ENCODE measurements around the gene KCNH1. TPM values are rescaled to one million over a fixed set of nuclear protein-coding genes. Genes with fewer than 3 reads are reported as not detected.

The KCNH1 gene
- total and polyA plus RNA-seq, 9 of the 15 experiments (the other 6 are each of a cell fraction or from before 2014, with no cell fraction given), result not detected

- in situ Hi-C loops (cut with MboI), result no loop called here
- FAIRE-seq (no peak), DNase-seq (ENCODE audit: extremely low read depth in 1 of 4, low spot score in 3 of 4) (no peak), ATAC-seq (no peak)
- no peak for TF ChIP-seq SMARCB1 (IDR thresholded peaks at IDR 0.05; ENCODE audit: insufficient read length, low read depth)
- TF ChIP-seq CBX8 (IDR thresholded peaks at IDR 0.05; ENCODE audit: borderline replicate concordance, extremely low read depth, low read depth, low read length, poor library complexity, severe bottlenecking), result no peak
- no peak for TF ChIP-seq NEUROD1 (IDR thresholded peaks at IDR 0.05; ENCODE audit: borderline replicate concordance, low read depth, low read length, partially characterized antibody)
- no peak for TF ChIP-seq ZNF280B (CRISPR knock-in tag; IDR thresholded peaks at IDR 0.05)
- no peak for TF ChIP-seq ZC3H8 (IDR thresholded peaks at IDR 0.05)
- TF ChIP-seq GTF2B (IDR thresholded peaks at IDR 0.05; ENCODE audit: extremely low read depth, insufficient read length), result no peak
- TF ChIP-seq ZBTB7A (IDR thresholded peaks at IDR 0.05; ENCODE audit: borderline replicate concordance, control insufficient read depth, low read depth, low read length), result no peak
- Histone ChIP-seq H3K9me1 (ENCODE audit: control insufficient read depth, insufficient read depth, low read length) (no peaks in the 10 kb centered on the region), H3K9me3 (replicated peaks; ENCODE audit: control insufficient read depth, insufficient read depth, low read depth, low read length) (0 out of 2 replicates have a peak, but pooled peaks cover 1% of the 10 kb centered on the region), H3K4me1 (replicated peaks in 1 of 2; ENCODE audit: control insufficient read depth in 2 of 2, insufficient read depth in 2 of 2, low read length in 2 of 2) (no peaks in the 10 kb centered on the region), H3K4me3 (no peak overlapping the region), H3K79me2 (ENCODE audit: control insufficient read depth, insufficient read depth, low read length) (no peaks in the 10 kb centered on the region), H3K9ac (ENCODE audit: insufficient read depth in 1 of 2, low read depth in 2 of 2, low read length in 2 of 2) (no peak overlapping the region), H2AFZ (ENCODE audit: low read depth, low read length) (no peak overlapping the region), H3K27ac (ENCODE audit: extremely low read depth, low read depth, low read length) (no peak overlapping the region), H3K27me3 (ENCODE audit: control insufficient read depth in 2 of 2, insufficient read depth in 2 of 2, low read length in 2 of 2) (no peaks in the 10 kb centered on the region), H3K36me3 (ENCODE audit: control insufficient read depth, insufficient read depth, low read length) (no peaks in the 10 kb centered on the region), H3K4me2 (ENCODE audit: insufficient read depth, low read length) (no peak overlapping the region), H4K20me1 (replicated peaks; ENCODE audit: control insufficient read depth, insufficient read depth, low read length) (no peaks in the 10 kb centered on the region)
- intact Hi-C loops (cut with micrococcal nuclease), result no loop called here
- CTCF ChIA-PET (ENCODE audit: low intra/inter-chr PET ratio), result no interaction called here
- no TSS peak for BruUV-seq (replicated peaks)
- WGBS (ENCODE audit: insufficient coverage, low coverage, missing lambda C conversion rate), result under 1% methylated on average over 4 of the region's 4 CpGs
- POLR2A ChIA-PET, result no interaction called here
These were observed 364.5 kb downstream of the KCNH1 start for GRCh38 chr1:210769473-210769872.
